Erythroblast (primary cell): Measurements from ENCODE around the gene SULT1E1.

Experiments
- GATA1 ChIP-seq: IDR thresholded peaks from 2 replicates; pipeline ENCODE4 v1.6.1; 2011; ENCODE audit warnings: low read depth, mild to moderate bottlenecking, control low read depth, low read length, moderate library complexity
- POLR2A ChIP-seq: IDR thresholded peaks from 2 replicates; pipeline ENCODE4 v1.6.1; 2011; ENCODE audit warnings: mild to moderate bottlenecking, low read length

GRCh38 chr4:69823048-69823447, 36.9 kb downstream of the SULT1E1 start:
- TF ChIP-seq POLR2A, result no peak
- no peak for TF ChIP-seq GATA1
